HG03558 (cell line): ENCODE measurements around the gene EFHD1.
"Not testable (repeated sequence)": the region's sequence is repeated elsewhere in the genome, so short reads cannot be mapped to it uniquely, and the experiment has no call there.

Experiments
- ATAC-seq: cut with Tn5 transposase; IDR thresholded peaks from one replicate; pipeline ENCODE4 v1.9.1; 2021; ENCODE audit warnings: moderate number of reproducible peaks; ENCODE audit not compliant: unreplicated experiment; ENCODE audit errors: extremely low read depth

EFHD1 gene

GRCh38 chr2:232613538-232614134 lies 19.8 kb upstream of the EFHD1 start:
- ATAC-seq: no peak

DNA sequence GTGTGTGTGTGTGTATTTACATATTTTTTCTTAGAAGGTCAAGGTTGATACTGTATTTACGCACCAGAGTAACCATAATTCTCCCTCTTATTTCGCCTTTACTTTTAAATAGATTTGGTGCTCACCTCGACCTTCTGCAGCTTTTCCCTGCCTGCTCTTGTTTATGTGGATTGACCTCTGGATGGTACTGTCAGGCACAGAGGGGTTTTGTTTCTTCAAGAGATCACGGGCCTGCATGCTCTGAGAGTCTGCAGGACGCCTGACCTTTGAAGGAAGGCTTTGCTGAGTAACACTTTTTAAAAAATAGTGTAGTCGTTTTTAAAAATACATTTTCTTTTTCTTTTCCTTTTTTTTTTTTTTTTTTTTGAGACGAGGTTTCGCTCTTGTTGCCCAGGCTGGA lies 18.1 kb upstream of the EFHD1 start:
- no peak for ATAC-seq

DNA sequence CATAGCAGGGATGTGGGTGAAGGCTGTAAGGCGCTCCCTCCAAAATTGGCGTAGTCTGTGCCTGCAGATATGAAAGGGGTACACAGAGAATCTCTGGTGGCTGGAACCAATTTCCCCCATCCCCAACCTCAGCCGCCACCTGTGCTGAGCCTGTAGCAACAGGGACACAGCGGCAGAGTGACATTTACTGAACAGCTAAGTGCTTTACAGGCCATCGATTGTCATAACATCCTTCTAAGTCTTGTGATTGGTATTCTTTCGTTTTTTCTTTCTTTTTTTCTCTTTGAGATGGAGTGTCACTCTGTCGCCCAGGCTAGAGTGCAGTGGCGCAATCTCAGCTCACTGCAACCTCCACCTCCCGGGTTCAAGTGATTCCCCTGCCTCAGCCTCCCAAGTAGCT lies 12.2 kb upstream of the EFHD1 start:
- ATAC-seq: no peak

DNA sequence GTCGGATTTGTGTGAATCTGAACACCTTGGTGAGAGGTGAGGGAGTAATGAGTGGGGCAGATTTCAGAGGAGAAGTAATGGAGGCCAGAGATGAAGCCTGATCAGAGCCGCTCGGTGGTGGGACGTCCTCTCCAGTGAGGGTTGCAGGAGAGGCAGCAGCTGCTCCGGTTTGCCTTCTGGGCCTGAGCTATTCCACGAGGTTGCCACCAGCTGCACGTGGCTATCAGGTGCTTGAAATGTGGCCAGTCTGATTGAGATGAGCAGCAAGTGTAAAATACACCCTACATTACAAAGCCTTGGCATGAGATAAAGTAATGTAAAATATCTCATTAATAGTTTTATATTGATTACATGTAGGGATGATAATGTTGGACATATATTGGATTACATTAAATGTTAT lies 10.8 kb upstream of the EFHD1 start:
- ATAC-seq: no peak

DNA sequence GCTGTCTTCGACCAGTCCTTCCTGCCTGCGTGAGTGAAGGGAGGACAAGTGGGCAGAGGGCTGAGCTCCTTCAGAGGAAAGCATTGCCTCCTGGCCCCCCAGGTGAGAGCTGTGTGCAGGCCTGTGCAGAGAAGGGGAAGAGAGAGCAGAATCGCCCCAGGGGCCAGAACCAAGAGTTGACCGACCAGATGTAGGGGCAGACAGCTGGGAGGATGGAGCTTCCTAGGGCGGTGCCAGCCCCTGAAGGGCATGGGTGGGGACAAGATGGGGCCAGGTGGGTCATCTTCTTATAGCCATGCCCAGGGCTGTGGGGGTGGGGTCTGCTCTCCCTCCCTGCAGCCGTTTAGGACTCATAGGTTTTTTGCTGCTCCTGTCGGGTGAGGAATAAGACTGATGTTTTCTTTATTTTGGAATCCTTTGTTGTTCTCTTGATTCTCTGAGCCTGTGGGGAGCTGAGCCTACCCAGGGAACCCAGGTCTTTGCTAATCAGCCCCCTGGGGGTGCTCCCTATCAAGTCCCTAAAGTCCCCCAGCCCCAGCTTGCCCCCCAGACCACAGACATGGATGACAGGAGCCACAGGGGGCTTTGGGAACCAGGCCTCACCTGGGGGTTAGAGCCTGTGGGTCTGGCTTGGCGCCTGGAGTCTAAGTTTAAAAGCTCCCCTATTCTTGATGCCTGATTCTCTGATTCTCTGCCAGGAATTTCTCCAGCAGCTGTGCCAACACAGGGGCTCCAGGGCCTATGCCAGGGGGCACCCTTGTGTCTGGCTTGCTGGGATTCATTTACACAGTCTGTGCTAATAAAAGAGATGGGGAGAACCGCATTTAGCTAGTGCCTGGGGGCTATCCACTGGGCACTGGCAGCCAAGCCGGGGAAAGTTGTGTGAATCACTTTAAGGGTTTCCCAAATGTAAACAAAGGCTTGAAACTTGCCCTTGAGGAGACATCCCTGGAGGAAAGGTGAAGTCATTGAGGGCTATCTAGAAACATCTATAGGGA lies 9.3 kb upstream of the EFHD1 start:
- no peak for ATAC-seq

DNA sequence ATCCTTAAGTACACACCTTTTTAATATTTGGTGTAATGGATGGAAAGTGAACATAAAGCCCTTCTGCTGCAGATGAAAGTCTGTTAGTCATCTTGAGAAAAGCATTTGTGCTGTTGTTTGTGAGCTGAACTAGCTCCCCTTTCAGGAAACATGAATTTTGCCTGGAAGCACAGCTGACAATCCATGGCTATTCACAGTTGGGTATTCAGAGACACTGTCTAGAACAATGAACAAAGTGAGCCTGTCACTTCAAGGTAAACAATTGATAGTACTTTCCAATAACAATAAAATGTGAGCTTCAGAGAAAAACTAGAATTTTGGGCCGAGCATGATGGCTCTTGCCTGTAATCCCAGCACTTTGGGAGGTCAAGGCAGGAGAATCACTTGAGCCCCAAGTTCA lies 6.8 kb upstream of the EFHD1 start:
- ATAC-seq: no peak

- no peak for ATAC-seq
Observed at GRCh38 chr2:232628466-232629128, 4.8 kb upstream of the EFHD1 start.

DNA sequence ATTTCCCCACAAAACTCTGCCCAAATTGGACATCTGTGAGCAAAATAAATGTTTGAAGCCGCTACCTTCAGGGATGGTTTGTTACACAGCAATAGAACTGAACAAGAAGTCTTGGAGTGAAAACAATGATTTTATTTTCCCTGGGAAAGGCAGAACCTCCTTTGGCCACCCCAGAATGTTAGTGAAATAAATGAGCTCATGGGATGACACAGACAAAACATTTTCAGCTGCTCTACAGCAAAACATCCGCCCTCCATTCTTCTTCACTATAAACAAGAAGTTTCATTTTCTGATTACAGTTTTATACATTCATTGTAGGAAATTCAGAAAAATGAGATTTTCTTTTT lies 4.3 kb upstream of the EFHD1 start:
- no peak for ATAC-seq

GRCh38 chr2:232632229-232632903 lies 1.0 kb upstream of the EFHD1 start:
- no peak for ATAC-seq

GRCh38 chr2:232632904-232633412 lies 446 bp upstream of the EFHD1 start:
- no peak for ATAC-seq

- no peak for ATAC-seq
Observed at GRCh38 chr2:232634206-232635150, 1.1 kb downstream of the EFHD1 start.

DNA sequence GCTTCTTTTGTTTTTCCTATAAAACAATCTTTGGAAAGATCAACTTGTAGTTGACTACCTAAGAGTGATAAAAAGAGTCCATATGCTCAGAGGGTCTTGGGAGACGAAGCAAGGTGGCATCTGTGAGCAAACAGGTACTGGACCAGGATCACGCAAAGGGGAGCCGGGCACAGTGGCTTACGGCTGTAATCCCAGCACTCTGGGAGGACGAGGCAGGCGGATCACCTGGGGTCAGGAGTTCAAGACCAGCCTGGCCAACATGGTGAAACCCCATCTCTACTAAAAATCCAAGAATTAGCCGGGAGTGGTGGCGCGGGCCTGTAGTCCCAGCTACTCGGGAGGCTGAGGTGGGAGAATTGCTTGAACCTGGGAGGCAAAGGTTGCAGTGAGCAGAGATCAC lies 2.0 kb downstream of the EFHD1 start:
- ATAC-seq: not testable (repeated sequence)

DNA sequence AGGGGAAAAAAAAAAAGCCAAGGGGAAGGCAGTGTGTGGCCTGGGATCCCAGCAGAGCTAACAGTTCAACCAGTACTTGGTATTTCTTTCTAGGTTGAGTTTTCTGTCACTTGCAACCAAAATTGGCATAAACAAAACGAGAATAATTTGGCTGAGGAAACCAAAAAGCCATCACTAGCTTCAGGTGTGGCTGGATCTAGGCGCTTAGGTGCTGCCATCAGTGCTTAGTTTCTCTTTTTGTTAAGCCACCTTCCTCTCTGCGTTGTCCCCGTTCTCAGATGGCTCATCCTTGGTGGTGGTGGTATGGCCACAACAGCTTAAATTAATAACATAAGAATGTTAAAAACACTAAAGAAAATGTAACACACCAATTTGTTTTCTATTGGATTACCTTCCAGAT lies 2.4 kb downstream of the EFHD1 start:
- ATAC-seq: no peak

GRCh38 chr2:232636788-232637420 lies 3.5 kb downstream of the EFHD1 start:
- ATAC-seq: no peak

DNA sequence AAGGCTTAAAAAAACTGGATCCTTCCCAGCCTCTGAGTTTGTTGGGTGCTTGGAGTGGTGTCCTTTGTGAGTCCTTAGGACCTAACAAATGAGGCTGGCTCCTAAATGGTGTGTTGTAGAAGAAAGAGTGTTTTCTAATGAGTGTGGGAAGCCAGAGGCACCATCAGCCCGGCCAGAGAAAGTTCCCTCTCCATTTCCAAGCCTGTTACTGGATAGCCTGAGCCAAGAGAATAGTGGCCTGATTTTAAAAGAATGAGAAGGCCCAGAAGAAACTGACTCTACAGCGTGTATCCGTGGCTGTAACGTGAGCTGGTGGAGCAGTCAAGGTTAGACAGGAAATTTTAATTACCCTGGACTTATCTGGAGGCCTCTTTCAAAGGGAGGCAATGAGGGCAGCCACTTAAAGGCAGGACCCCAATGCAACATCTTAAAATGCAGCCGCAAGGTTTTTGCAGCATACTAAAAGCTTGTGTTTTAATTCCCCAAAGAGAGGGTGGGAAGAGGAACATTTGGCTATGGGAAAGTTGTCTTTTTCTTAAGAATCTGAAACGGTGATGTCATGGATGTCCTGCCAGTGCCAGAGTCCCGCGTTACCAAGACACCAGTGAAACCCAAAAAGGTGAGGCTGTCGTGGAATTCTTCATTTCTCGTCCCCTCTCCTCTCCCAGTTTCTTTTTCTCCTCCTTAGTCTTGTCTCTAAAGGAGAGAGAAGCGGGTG lies 4.6 kb downstream of the EFHD1 start:
- no peak for ATAC-seq

DNA sequence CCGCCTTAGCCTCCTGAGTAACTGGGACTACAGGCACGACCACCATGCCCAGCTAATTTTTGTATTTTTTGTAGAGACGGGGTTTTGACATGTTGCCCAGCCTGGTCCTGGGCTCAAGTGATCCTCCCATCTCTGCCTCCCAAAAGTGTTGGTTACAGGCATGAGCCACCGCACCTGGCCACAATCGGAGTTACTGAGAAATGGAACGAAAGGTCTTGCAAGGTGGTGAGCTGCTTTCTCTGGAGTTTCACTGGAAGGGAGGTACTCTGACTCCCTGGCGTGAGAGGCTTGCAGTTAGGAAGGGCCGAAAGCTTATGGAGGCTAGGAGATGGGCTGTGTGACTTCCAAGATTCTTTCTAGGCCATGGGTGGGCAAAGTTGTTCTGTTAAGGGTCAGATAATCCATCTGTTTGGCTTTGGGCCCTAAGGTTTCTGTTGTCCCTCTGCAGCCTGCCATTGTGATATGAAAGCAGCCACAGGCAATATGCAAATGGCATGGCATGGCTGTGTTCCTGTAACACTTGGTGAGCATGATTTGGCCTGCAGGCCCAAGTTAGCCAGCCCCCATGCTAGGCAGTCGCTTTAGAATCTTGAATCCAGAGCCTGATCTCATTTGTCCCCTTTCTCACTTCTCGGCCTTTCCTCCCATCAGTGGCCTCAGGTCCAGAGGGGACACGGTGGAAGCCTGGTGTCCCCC lies 7.9 kb downstream of the EFHD1 start:
- no peak for ATAC-seq

GRCh38 chr2:232643147-232643425 lies 9.7 kb downstream of the EFHD1 start:
- ATAC-seq: no peak

DNA sequence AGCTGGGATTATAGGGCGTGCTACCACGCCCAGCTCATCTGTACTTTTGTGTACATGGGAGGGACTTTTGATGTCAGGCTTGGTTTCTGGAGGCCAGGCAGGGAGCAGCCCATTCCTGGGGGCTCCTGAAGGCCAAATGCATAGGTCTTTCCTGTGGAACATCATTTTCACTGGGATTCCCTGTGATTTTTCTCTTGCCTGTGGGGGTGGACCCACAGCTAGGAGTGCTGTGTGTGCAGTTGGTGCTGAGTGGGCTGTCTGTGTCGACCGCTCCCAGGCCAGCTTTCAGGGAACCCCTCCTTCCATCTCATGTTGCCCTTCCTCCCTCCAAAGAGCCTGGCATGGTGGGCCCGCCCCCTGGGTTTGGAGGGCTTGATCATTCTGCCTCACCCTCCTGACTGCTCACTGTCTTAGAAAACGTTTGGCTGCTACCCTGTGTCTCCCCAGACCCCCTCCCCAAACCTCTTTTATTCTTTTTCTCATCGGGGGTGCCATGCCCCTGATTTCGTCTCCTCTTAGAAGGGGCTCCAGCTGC lies 10.5 kb downstream of the EFHD1 start:
- no peak for ATAC-seq
